ENCODE measurements around the gene ADRA2A.

GRCh38 chr10:111125102-111125501 is 48.3 kb downstream of the ADRA2A start:
- TF ChIP-seq POLR2A (IDR thresholded peaks at IDR 0.05) (no peak), POLR2AphosphoS5 (IDR thresholded peaks at IDR 0.05) (no peak)
- TF ChIP-seq, protein P1, sequence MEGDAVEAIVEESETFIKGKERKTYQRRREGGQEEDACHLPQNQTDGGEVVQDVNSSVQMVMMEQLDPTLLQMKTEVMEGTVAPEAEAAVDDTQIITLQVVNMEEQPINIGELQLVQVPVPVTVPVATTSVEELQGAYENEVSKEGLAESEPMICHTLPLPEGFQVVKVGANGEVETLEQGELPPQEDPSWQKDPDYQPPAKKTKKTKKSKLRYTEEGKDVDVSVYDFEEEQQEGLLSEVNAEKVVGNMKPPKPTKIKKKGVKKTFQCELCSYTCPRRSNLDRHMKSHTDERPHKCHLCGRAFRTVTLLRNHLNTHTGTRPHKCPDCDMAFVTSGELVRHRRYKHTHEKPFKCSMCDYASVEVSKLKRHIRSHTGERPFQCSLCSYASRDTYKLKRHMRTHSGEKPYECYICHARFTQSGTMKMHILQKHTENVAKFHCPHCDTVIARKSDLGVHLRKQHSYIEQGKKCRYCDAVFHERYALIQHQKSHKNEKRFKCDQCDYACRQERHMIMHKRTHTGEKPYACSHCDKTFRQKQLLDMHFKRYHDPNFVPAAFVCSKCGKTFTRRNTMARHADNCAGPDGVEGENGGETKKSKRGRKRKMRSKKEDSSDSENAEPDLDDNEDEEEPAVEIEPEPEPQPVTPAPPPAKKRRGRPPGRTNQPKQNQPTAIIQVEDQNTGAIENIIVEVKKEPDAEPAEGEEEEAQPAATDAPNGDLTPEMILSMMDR (IDR thresholded peaks at IDR 0.05) = no peak
